GM18511 (cell line): ENCODE data around the gene EZH2.

Experiments used
- ATAC-seq: cut with Tn5 transposase; IDR thresholded peaks from one replicate; pipeline ENCODE4 v1.9.1; 2021; ENCODE audit warnings: mild to moderate bottlenecking, moderate library complexity; ENCODE audit not compliant: unreplicated experiment

The EZH2 gene

DNA sequence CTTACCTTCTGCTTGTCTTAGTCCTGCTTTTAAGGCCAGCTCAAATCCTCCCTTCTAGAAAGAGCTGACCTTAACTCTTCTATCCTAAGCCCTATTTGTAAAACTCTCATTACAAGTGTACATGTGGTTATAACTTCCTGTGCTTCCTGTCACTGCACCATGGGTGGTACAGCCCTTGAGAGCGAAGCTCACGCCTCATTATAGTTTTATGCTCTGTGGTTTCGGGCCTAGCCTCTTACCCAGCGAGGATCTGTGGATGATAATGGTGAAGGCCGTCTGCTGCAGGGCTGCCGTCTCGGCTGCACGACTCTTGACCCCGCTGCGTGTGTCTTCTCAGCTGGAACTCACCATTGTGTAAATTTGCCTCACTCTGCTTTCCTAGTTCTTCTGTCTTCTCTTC is 110.8 kb downstream of the EZH2 start:
- peak; percentile 99 for ATAC-seq

- no peak for ATAC-seq
These were observed 111.6 kb downstream of the EZH2 start for GRCh38 chr7:148772297-148773089.

DNA sequence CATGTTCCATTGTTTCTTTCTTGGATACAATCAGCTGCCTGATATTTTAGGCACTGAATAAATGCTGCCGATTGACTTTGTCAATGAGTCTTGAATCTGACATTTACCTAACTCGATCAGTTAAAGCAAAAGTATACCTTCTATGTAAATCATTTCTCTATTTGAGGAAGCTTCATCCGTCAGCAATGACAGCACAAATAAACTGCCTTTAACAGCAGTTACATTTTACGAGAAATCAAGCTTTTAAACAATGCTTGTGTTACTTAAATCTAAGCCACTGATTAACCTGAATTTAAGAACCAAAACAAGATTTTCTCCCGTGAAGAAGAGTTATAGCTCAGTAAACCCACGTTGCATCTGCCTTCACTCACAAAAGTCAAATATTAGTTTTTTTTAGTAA is 114.1 kb downstream of the EZH2 start:
- no peak for ATAC-seq

GRCh38 chr7:148763622-148764021 is 120.5 kb downstream of the EZH2 start:
- no peak for ATAC-seq

DNA sequence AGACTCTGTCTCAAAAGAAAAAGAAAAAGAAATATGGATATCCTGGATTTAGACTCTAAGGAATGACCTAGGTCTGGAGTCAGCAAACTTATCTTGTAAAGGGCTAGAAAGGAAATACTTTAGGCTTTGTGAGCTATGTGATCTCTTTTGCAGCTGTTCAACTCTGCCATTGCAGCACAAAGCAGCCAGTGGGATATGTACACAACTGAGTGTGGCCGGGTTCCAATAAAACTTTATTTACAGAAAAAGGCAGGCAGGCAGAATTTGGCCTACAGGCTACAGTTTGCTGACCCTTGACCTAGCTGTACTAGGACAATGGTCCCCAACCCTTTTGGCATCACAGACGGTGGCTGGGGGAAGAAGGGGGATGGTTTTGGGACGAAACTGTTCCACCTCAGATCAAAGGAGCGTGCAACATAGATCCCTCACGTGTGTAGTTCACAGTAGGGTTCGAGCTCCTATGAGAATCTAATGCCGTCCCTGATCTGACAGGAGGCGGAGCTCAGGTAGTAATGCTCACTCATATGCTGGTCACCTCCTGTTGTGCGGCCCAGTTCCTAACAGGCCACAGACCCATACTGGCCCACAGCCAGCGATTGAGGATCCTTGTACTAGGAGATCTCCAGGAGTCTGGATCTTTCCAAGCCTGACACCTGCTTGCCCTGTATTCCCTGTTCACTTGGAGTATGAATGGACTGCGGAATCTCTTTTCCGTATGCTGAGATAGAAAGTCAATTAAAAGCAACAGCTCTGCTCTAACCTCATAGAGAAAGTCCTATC is 122.4 kb downstream of the EZH2 start:
- no peak for ATAC-seq
